ENCODE results near the gene ABHD17A.

Gene ABHD17A

GRCh38 chr19:1836458-1837221 is 48.7 kb downstream of the ABHD17A start:
- DNase-seq: no peak

- no peak for DNase-seq
Observed at GRCh38 chr19:1833540-1833939, 51.8 kb downstream of the ABHD17A start.

- no peak for DNase-seq
Observed at GRCh38 chr19:1832046-1832663, 53.1 kb downstream of the ABHD17A start.

GRCh38 chr19:1830978-1831377 is 54.3 kb downstream of the ABHD17A start:
- no peak for DNase-seq

GRCh38 chr19:1830568-1830967 is 54.7 kb downstream of the ABHD17A start:
- no peak for DNase-seq

- no peak for DNase-seq
Observed at GRCh38 chr19:1829958-1830357, 55.3 kb downstream of the ABHD17A start.

- DNase-seq: no peak
Observed at GRCh38 chr19:1828279-1829238, 56.7 kb downstream of the ABHD17A start.

GRCh38 chr19:1827566-1828278 is 57.6 kb downstream of the ABHD17A start:
- no peak for DNase-seq
